ENCODE results near the gene FBXL7. TPM values are rescaled to one million over a fixed set of nuclear protein-coding genes. Genes with fewer than 3 reads are reported as not detected.
A peak's percentile ranks its signal among the peaks of the same experiment; 100 is the strongest.

The FBXL7 gene
- total and polyA plus RNA-seq, 12 donors = 8.7 to 33.4 (median 23.5) TPM

DNA sequence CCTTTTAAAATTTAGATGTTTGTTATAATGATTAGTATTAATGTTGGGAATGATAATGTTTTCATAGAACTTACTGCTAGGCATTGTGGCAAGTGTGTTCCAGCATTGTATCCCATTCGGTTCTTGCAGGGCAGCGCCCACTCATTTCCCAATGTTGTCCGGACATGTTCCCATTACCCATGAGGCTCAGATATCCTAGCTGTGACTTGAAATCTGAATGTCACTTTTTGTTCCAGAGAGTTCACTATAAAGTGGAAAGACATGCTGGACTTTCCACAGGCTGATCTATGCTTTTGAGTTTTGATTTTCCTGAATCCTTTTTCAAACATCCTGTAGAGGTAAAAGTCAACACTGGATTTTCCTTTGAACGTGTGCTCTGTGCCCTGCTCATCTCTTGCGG, 350.6 kb downstream of the FBXL7 start:
- intact Hi-C loops (cut with DNase I) = no loop called here
- Histone ChIP-seq H3K27me3 (no peaks in the 10 kb centered on the region), H3K4me1 (peaks cover 4 to 57% (median 46%) of the 10 kb centered on the region in 9 donors), H3K4me3 (peak overlapping the region in 4 of 10 donors; percentile 6 to 15 (median 6)), H3K36me3 (no peaks in the 10 kb centered on the region), H3K27ac (peak overlapping the region in 5 of 10 donors; percentile 2 to 59 (median 52)), H3K9me3 (peaks cover 0 to 5% (median 0%) of the 10 kb centered on the region in 11 donors)
- ATAC-seq (peak in 5 of 8 donors; percentile 9 to 45 (median 31)), DNase-seq (no peak)
- 39 to 43% methylated on average over 5 of the region's 5 CpGs for WGBS, 2 donors
- TF ChIP-seq, protein P1, sequence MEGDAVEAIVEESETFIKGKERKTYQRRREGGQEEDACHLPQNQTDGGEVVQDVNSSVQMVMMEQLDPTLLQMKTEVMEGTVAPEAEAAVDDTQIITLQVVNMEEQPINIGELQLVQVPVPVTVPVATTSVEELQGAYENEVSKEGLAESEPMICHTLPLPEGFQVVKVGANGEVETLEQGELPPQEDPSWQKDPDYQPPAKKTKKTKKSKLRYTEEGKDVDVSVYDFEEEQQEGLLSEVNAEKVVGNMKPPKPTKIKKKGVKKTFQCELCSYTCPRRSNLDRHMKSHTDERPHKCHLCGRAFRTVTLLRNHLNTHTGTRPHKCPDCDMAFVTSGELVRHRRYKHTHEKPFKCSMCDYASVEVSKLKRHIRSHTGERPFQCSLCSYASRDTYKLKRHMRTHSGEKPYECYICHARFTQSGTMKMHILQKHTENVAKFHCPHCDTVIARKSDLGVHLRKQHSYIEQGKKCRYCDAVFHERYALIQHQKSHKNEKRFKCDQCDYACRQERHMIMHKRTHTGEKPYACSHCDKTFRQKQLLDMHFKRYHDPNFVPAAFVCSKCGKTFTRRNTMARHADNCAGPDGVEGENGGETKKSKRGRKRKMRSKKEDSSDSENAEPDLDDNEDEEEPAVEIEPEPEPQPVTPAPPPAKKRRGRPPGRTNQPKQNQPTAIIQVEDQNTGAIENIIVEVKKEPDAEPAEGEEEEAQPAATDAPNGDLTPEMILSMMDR (IDR thresholded peaks at IDR 0.05) = no peak

GRCh38 chr5:15850939-15851341, 351.0 kb downstream of the FBXL7 start:
- WGBS, 2 donors = 12 to 14% methylated on average over 6 of the region's 6 CpGs
- no peaks in the 10 kb centered on the region for H3K27me3 ChIP-seq
- H3K9me3 ChIP-seq = peaks cover 0 to 9% (median 0%) of the 10 kb centered on the region in 11 donors
- peaks cover 4 to 61% (median 46%) of the 10 kb centered on the region in 9 donors for H3K4me1 ChIP-seq
- peak; percentile 35 to 77 (median 56) for ATAC-seq
- peak overlapping the region in 5 of 10 donors; percentile 2 to 59 (median 52) for H3K27ac ChIP-seq
- peak overlapping the region in 4 of 10 donors; percentile 6 to 15 (median 6) for H3K4me3 ChIP-seq
- intact Hi-C loops (cut with DNase I) = no loop called here
- TF ChIP-seq, protein P1 (IDR thresholded peaks at IDR 0.05) = no peak
- DNase-seq = peak in 1 of 2 donors; percentile 29
- H3K36me3 ChIP-seq = no peaks in the 10 kb centered on the region

DNA sequence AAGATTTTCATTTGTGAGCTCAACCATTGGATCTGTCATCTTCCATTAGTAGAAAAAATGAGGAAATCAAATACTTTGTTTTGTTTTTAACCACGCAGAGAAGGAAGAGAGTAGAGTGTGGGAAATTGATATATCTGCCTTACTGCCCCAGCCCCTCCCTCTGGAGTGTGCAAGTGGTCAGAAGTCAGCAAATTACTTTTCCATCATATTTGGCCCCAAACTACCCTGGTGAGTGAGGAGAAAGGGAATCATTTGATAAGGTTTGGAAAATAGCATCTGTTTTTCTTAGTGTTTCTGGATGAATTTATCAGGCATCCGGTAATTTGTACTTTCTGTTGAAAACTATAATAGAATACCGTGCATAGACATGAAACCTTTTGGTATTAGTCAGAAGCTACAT, 352.2 kb downstream of the FBXL7 start:
- WGBS, 2 donors = 44 to 56% methylated on average over 3 of the region's 3 CpGs
- H3K4me3 ChIP-seq = no peak overlapping the region
- intact Hi-C loops (cut with DNase I) = no loop called here
- DNase-seq (no peak), ATAC-seq (peak in 5 of 8 donors; percentile 41 to 72 (median 60))
- H3K27me3 ChIP-seq = no peaks in the 10 kb centered on the region
- H3K27ac ChIP-seq = peak overlapping the region in 2 of 10 donors; percentile 42 to 59
- H3K9me3 ChIP-seq = peaks cover 0 to 13% (median 0%) of the 10 kb centered on the region in 11 donors
- no peaks in the 10 kb centered on the region for H3K36me3 ChIP-seq
- TF ChIP-seq, protein P1 (IDR thresholded peaks at IDR 0.05) = no peak
- peaks cover 4 to 70% (median 50%) of the 10 kb centered on the region in 9 donors for H3K4me1 ChIP-seq

- H3K4me1 ChIP-seq = peaks cover 4 to 74% (median 50%) of the 10 kb centered on the region in 9 donors
- H3K27me3 ChIP-seq = no peaks in the 10 kb centered on the region
- TF ChIP-seq, protein P1 (IDR thresholded peaks at IDR 0.05) = no peak
- ATAC-seq = peak in 1 of 8 donors; percentile 25
- no peak for DNase-seq
- no peaks in the 10 kb centered on the region for H3K36me3 ChIP-seq
- 100% methylated on average over 1 of the region's 1 CpG for WGBS, 2 donors
- H3K4me3 ChIP-seq = no peak overlapping the region
- H3K27ac ChIP-seq = peak overlapping the region in 2 of 10 donors; percentile 7 to 42
- peaks cover 0 to 13% (median 0%) of the 10 kb centered on the region in 11 donors for H3K9me3 ChIP-seq
- intact Hi-C loops (cut with DNase I) = no loop called here
Measured at GRCh38 chr5:15852949-15853348, 353.0 kb downstream of the FBXL7 start.

Measured in heart right ventricle (tissue), 16 donors.